GM13977 (cell line): Measurements from ENCODE around the gene GRID2.

Experiments
- DNase-seq: peaks from one replicate; pipeline ENCODE4 v3.0.0; 2012; ENCODE audit warnings: low spot score
- in situ Hi-C: fragments of 300-500 bp; cut with MboI; formaldehyde crosslinking; loops from one replicate; pipeline ENCODE4 v1.12.0; 2022; ENCODE audit warnings: low sequenced_read_pairs, low pct_unique_long_range_greater_than_20kb, mixed read lengths, inconsistent platforms; ENCODE audit not compliant: unreplicated experiment
- TF ChIP-seq, protein P1 (sequence below): IDR thresholded peaks from 2 replicates; pipeline ENCODE4 v1.5.1; 2012; ENCODE audit warnings: mild to moderate bottlenecking, control low read depth; ENCODE audit not compliant: insufficient read depth; ENCODE audit errors: extremely low read depth, missing control alignments

The GRID2 gene

DNA sequence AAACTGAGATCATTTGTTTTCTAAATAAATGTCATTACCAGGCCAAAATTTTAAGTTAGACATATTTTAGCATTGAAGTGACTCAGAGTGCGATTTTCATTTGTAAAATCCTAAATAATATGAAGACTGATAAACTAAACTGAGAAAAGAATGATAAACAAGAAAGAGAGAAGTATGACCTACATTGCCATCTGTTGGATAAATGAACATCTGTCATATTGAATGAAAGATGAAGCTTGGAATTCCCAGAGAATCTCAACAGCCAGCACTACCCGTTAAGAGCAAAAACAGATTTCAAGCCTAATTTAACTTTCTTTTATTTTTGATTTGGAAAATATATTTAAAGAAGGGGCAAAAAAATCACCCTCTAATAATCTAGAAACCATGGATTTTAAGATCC lies 933.8 kb downstream of the GRID2 start:
- TF ChIP-seq, protein P1, sequence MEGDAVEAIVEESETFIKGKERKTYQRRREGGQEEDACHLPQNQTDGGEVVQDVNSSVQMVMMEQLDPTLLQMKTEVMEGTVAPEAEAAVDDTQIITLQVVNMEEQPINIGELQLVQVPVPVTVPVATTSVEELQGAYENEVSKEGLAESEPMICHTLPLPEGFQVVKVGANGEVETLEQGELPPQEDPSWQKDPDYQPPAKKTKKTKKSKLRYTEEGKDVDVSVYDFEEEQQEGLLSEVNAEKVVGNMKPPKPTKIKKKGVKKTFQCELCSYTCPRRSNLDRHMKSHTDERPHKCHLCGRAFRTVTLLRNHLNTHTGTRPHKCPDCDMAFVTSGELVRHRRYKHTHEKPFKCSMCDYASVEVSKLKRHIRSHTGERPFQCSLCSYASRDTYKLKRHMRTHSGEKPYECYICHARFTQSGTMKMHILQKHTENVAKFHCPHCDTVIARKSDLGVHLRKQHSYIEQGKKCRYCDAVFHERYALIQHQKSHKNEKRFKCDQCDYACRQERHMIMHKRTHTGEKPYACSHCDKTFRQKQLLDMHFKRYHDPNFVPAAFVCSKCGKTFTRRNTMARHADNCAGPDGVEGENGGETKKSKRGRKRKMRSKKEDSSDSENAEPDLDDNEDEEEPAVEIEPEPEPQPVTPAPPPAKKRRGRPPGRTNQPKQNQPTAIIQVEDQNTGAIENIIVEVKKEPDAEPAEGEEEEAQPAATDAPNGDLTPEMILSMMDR = no peak
- in situ Hi-C loops = no loop called here
- DNase-seq = no peak

GRCh38 chr4:93243262-93243661 lies 939.5 kb downstream of the GRID2 start:
- DNase-seq = no peak
- TF ChIP-seq, protein P1 = no peak
- in situ Hi-C loops = no loop called here

DNA sequence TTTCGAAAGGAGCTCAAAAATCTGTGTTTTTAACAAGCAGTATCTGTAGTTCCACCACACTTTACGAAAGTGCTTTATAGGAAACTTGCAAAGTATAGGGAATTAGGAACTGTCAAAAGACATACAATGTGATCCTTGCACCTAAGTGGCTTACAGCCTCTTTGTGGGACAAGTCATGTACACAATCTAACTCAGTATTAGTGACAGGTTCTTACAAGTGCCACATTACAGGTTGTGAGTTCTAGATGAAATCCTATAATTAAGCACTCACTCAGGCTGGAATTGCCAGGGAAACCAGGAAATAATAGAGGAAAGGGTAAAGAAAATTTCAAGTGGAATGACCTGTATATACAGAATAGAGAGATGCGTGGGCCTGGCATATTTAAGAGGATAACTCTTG lies 957.4 kb downstream of the GRID2 start:
- in situ Hi-C loops = no loop called here
- no peak for DNase-seq
- TF ChIP-seq, protein P1 = no peak

DNA sequence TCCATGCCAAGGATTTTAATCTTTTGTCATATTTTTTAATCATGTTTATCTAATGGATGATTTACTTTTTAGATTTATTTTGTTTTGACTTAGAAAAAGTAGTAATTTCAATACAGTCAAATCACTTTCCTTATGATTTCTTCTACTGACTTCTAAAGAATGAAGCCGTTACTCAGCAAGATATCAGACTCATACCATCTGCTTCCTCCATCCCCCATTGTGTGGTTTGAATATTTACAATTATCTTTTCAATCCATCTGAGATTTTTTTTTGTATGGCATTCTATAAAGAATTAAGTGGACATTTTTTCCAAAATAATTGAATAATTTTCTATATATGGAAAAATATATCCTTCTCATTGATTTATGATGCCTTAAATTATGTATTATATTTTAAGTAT lies 959.4 kb downstream of the GRID2 start:
- TF ChIP-seq, protein P1 = no peak
- in situ Hi-C loops = no loop called here

GRCh38 chr4:93267747-93268146 lies 964.0 kb downstream of the GRID2 start:
- TF ChIP-seq, protein P1 = no peak
- DNase-seq = no peak
- in situ Hi-C loops = no loop called here

More for the DNA sequence above, 959.4 kb downstream of the GRID2 start:
- no peak for DNase-seq

- TF ChIP-seq, protein P1 = no peak
- in situ Hi-C loops = no loop called here
- no peak for DNase-seq
Observed at GRCh38 chr4:93285346-93285745, 981.6 kb downstream of the GRID2 start.

DNA sequence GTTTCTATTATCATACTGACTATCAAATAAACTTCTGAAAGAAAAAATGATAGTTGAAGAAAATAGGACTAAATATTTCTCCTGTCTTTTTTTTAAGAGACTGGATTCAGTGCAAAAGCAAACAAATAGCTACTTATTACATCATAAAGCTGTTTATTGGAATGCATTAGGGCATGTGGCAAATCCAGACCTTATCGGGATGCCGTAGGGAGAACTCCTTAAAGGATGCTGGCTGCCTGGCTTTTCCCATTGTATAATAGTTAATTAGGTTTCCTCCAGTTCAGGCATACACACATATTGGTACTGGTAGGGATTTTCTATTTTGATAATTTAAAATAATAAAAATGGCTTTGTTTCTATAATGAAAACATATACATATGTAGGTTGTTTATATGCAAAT lies 985.5 kb downstream of the GRID2 start:
- TF ChIP-seq, protein P1 = no peak
- no peak for DNase-seq
- in situ Hi-C loops = no loop called here
